HL-60/S4 (cell line): ENCODE results near the gene IKZF1.

Source experiments
- in situ Hi-C: fragments of 300-500 bp; cut with MboI; formaldehyde crosslinking; loops from 2 replicates; pipeline ENCODE4 v1.14.3; 2022; ENCODE audit warnings: low sequenced_read_pairs

Gene IKZF1

DNA sequence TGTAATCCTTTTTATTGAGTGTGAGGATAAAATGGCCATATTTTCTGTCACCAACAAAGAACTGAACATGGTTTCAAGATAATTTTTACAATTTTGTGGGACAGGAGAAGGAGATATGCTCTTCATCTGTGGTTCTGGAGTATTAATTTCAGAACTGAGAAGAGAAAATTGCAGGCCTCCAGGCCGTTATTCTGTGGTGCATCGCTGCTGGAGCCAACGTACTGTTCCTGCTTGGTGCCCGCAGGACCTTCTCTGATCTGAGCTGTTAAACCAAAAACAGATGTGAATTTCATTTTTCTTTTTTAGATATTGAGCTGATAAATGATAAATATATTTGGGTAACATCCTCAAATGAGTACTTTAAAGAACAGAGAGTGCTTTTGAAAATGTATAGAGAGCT, 63.9 kb downstream of the IKZF1 start:
- in situ Hi-C loops: loop anchor here (10.0 kb wide), 1 partner anchor 164 kb away; no protein-coding TSS in a partner anchor

DNA sequence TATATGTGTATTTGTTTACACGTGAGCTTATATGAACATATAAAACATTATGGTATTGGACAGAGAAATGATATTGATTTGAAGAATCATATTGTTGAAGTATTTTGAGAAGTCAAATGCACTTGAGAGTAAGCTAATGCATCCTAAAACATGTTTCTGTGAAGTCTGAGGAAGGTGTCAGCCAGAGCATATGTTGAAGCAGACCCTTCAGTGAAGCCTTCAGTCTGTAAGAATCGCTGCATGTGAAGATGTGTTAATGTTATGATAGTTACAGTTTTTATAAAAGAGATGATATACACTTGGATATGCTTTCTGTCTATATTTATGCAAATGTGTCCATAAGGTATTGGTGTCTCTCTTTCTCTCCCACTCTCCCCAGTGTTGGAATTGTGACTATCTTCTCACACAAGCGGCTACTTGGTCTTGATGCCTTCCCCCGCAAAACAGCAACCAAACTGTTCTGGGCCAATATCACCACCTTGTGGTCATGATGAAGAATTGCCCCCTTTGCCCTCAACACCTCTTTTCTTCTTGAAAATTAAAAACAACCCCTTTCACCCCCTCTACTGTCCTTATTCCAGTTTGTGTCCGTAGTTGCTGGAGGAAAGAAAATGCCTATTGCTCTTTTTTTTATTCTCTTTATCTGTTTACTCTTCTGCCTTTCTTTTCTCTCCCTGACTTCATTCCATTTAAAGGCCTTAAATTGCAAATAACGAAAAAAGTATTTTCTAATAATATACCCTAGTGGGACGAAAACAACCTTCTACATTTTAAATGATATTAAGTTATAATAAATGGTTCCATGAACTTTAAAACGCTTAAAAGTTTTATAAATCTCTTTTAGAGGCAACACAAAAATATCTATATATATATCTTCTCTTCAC, 64.9 kb downstream of the IKZF1 start:
- in situ Hi-C loops: loop anchor here (10.0 kb wide), 1 partner anchor 165 kb away; no protein-coding TSS in a partner anchor

DNA sequence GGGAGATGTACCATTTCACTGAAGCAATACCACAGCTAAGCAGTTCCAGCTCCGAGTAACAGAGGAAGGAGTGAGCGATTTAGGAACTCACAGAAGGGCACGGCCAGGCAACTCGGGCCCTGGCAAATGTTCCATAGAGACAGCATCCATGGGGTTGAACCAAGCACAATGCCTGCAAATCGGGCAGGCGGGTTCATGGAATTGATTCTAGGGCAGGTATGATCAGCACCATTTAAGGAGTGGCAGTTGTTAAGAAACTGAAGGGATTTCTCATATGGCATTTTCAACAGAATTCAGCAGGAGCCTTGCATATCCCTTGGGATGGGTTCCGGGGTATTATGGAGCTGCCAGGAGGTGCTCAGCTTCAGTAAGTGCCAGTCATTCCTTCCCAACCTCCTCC, 66.4 kb downstream of the IKZF1 start:
- in situ Hi-C loops: no loop called here

DNA sequence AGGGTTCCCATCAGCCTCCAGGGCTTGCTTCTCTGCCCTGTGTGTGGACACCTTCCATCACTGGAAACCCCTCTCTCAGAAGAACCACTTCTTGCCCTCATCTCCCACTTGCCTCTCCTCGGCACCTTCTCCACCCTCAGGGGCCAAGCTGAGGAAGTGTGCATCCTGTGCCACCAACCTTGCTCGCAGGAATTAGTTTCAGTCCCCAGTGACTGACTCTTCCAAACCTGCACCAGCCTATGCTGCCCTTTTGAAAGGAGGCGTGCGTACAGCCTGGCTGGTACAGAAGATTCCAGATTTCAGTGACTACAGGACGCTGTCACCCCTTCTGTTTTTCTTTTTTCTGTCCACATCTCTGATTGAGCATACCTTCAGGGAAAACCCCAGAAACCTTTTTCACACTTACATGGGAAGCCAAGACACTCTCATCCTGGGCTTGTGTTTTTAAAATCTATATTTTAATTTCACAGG, 67.1 kb downstream of the IKZF1 start:
- in situ Hi-C loops: no loop called here

DNA sequence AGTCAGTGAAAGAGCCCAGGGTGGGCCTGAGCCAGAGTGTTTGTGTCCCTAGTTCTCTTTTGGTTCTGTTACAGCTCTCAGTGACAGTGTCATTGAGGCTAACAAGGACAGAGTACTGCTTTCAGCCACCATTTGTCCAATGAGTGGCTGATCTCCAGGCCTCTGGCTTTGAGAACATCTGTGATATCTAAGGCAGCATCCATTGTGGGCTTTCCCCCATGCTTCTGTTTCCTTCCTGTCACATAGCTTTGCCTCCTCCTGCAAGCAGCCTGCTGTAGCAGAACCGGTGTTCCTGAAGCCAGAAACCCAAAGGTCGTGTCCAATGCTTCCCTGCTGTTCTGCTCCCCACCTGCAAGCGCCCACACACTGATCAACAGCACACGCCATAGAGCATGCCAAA, 68.4 kb downstream of the IKZF1 start:
- in situ Hi-C loops: no loop called here

DNA sequence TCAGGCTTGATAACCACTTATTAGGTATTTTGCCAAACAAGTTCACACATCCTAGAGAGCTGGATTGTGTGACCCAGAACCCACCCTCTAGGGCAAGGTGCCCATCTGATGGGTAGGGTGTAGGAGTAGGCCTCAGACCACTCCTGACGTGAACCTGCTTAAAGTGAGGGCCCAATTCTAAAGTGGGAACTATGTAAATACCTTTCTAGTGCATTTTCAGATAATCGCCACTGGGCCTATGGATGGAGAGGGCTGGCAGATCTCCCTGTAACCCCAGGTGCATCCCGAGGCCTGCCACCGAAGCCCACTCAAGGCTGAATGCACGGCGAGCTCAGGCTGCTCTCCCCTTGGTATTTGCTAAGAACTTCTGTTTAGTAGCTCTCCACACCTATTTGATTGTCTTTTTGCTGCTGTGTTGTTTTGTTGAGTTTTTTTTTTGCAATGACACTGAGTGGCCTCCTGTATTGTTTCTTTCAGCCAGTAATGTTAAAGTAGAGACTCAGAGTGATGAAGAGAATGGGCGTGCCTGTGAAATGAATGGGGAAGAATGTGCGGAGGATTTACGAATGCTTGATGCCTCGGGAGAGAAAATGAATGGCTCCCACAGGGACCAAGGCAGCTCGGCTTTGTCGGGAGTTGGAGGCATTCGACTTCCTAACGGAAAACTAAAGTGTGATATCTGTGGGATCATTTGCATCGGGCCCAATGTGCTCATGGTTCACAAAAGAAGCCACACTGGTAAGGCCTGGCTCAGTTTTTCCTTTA, 71.7 kb downstream of the IKZF1 start:
- in situ Hi-C loops: no loop called here

DNA sequence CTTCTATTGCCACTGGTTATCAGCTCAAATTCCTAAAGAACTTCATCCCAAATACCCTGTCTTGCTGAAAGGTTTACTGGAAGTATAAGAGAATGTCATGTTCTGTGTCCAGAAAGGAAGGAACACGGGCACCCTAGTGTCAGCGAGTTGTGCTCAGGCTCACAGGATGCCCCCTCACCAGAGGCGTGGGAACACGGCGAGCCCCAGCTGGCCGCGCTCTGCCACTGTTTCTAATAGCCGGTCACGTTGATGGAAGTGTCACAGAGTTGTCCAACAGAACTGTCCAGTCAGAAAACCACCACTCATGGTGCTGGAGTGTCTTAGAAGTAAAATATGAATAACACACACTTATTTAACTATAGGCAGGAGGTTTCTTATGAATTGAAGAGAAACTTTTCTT, 72.8 kb downstream of the IKZF1 start:
- in situ Hi-C loops: no loop called here

DNA sequence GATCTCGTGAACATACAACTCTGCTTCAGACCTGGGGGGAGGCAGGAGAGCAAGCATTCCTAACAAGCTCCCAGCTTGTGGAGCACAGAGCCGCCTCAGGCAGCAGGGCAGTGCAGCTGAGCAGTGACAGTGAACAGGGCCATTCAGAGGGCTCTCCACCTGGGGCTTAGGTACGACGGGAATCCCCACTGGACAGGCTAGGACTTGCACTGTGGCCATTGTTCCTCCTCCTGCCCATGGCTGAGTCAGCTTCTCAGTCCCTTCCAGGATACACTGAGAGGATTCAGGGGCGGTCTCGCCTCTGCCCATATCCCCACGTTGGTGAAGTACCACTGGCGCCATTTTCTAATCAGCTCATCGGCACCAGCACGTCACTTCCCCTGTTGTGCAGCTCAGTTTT, 74.6 kb downstream of the IKZF1 start:
- in situ Hi-C loops: no loop called here

DNA sequence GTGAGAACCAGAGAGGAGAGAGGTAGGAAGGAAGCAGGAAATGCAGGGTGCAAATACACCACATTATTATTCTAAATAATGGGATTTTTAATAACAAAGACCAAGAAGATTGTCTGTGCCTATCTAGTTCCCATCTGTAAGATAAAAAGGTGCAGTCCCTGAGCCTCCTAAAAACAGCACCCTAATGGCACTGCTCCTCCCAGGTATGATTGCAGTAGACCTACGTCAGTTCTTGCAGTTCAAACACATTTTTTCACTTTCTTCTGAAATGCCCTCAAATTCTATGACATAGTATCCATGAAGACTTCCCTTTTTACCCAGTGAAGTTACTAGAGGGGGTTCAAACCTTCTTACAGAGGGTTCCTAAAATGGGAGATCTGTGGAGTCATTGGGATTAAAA, 75.0 kb downstream of the IKZF1 start:
- in situ Hi-C loops: no loop called here

DNA sequence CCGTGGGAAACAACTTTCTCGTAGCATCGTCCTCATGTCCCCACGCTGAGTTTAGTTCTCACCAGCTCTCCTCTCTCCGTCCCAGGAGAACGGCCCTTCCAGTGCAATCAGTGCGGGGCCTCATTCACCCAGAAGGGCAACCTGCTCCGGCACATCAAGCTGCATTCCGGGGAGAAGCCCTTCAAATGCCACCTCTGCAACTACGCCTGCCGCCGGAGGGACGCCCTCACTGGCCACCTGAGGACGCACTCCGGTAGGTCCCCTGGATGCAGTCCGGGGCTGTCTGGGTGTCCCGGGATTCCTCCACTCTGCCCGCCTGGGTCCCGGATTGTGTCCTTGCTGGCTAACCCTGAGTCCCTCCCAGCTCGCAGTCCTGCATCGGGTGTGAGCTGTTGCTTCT, 77.9 kb downstream of the IKZF1 start:
- in situ Hi-C loops: no loop called here

DNA sequence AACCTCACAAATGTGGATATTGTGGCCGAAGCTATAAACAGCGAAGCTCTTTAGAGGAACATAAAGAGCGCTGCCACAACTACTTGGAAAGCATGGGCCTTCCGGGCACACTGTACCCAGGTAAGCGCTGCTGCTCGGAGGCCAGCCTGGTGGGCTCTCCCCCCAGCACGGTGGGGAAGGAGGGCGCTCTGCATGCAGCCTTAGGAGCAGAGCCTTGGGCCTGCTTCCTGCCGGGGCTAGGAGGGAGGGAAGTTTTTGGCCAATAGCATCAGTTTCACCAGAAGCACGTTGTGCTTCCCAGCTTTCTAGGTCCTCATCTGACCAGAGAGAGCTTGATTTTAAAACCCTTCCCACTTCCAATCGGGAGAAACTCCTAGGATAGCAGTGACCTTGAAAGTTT, 82.8 kb downstream of the IKZF1 start:
- in situ Hi-C loops: no loop called here

DNA sequence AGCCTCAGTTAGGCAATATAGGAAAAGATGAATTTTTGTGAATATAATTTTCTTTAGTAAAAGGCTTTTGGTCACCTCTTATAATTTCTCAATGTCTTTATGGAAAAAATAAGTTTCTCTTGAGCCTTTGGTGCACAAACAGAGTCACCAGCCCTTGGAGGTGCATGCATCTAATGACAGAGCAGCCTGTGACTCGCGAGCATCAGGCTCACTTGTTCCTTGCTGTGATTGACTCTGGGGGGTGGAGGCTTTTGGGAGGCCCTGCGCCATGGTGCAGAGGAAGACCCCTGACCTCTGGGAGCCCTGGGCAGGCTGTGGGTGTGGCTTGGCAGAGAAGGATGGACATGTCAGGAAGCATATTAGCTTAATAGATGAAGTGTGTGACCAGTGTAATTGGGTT, 85.4 kb downstream of the IKZF1 start:
- in situ Hi-C loops: no loop called here

DNA sequence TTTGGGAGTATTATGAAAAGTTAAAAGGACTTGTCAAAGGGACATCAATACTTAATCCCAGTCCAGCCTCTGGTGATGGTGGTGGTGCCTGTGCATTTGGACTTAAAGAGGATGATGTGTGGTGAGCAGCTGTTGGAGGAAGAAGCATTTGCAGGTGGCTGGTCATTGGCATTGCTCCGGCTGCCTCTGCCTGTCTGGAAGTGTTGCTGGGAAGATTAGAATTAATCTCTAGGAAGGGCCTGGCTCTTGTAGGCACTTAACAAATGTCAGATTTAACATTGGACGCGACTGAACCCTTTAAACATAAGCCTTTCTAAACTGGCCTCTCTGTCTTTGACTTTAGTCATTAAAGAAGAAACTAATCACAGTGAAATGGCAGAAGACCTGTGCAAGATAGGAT, 86.9 kb downstream of the IKZF1 start:
- in situ Hi-C loops: no loop called here

DNA sequence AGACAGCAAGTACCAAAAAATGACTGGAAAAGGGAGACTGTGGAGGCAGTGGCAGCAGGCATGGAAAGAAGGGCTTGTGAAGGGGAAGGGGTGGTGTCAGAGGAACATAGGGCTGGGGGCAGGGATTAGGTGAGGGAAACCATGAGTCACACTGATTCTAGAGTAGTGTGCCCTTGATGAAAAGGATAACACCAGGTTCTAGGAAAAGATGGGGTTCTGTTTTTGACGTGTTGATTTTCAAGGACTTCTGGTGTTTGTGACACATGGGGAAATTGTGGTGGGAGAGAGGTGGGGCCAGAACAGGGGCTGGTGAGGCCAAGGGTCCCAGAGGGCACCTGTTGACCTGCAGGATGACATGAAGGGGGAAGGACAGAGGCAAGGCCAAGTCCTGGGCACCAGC, 88.6 kb downstream of the IKZF1 start:
- in situ Hi-C loops: no loop called here

DNA sequence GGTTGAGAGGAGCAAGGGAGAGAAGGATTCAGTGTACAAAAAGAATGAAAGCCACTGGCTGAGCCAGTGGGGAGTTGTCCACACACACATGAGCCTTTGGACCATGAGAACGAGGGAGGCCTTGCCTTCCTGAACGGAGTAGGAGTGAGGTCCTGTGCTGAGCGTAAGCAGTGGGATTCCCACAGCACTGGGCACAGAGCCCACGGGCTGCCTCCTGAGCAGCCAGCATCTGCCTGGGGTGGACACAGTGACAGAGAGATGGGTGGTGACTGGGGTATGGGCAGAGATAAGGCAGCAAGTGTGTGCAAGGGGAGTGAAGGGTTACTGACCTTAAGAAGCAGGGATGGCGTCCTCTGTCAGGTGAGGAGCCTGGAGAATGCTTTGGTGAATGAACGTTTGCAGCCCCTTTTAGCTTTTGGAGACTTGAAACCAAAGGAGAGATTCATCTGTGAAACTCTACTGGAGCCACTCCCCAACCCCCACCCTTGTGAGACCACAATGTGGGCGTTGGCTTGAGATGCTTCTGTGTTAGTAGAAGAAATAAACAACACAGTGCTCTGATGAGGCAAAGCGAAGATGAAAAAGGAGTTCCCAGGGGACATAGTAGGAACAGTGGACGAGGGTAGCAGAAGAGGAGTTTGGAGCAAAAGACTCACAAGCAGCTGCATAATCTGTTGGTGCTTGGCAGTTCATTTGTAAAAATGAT, 89.2 kb downstream of the IKZF1 start:
- in situ Hi-C loops: no loop called here

DNA sequence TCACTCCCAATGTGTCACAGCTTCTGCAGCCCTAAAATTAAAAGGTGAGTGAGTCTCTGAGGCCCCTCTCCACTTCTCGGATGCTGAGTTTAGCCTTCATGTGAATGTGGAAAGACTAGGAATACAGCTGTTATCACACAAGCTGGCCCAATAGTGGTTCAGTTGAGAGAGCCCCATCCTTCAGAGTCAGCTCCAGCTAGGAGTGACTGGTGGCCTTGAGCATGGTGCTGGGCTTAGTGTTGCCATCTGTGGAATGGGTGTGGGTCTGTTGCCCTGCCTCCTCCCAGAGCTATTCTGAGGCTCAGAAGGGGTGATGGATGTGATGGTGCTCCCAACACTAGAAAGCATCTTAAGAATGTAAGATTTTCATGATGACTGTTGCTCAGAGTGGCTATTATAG, 89.8 kb downstream of the IKZF1 start:
- in situ Hi-C loops: no loop called here

DNA sequence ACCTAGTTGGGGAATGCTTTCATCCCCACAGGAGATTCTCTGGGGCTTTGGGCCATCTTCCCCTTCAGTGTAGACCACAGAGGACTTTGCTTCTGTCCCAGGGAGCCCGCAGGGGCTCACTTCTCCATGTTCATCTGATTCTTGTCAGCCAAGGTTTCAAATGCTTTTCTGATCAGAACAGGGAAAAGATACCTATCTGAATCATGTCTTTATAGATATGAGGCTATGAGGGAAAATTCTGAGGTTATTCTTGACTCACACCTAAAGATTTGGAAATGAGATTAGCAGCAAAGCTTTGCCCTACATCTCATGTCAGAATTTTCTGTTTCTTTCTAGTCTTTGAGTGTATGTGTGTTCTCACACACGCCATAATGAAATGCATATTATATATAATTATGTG, 92.3 kb downstream of the IKZF1 start:
- in situ Hi-C loops: no loop called here

DNA sequence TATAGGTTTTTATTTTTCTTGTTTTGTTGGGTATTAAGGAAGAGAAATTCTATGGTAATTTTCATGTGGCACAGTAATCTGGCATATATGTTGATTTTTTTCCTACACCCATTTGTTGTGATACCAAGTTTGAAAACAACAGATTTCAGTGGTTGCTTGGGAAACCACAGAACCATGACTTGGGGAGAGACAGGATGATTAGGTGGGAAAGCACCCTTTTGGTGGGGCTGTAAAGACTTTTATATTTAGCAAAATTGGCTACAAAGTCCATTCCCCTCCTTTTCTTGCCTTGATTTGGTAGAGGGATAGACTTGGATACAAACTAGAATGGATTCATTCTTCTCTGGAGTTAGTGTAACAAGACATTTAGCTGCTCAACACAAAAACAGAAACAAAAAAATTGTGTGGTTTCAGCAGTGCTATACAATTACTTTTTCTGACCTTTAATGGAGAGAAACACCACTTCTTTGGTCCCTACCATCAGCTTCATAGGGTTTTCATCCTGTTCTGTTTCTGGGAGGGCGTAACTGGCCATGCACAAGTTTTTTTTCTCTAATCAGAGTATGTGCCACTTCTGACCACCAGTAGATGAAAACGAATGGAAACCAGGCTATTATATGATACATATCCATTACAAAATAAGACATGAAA, 92.9 kb downstream of the IKZF1 start:
- in situ Hi-C loops: no loop called here

DNA sequence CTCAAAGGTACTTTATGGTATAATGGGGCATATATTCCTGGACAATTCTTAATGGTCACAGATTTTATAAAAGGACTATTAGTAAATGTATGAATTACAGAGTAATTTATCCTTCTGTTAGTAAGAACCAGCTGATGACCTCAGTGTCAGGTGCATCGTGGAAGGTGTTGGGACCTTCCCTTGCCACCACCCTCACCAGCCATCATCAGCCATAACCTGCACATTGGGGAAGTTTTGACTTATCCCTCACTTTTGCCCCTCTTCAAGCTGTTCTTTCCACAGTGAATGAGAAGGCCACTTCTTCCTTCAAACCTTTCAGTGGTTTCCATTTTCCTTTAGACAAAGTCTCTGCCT, 93.4 kb downstream of the IKZF1 start:
- in situ Hi-C loops: no loop called here

DNA sequence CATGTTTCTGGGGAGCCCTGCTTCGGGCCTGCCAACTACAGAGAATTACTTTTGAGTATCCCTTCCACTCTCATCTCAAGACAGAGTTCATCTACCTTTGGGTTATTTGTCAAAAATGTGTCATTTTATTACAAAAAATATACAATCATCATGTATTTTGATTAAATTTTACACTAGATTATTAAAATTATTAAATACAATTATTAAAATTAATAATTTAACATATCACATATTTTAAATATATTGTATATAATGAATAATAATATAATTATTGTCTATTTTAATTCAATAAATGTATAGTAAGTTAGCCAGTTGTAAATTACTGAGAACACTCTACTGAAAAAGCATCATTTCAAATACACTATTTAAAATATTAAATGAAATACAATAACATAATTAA, 94.7 kb downstream of the IKZF1 start:
- in situ Hi-C loops: no loop called here

DNA sequence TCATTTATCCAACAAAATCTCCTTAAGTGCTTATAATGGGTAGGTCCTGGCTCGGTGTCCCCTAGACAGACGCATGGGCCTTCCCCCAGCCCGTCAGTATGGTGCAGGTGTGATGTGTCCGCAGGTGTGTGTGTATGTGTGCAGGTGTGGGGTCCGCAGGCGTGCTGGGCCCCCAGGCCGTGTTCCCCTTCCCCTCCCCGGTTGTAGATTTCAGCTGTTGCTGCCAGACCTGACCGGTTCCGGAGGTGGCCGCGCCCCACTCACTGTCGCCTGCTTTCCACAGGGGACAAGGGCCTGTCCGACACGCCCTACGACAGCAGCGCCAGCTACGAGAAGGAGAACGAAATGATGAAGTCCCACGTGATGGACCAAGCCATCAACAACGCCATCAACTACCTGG, 95.1 kb downstream of the IKZF1 start:
- in situ Hi-C loops: no loop called here
